ENCODE results near the gene PFN4.
"Not testable (repeated sequence)": the region's sequence is repeated elsewhere in the genome, so short reads cannot be mapped to it uniquely, and the experiment has no call there.

DNA sequence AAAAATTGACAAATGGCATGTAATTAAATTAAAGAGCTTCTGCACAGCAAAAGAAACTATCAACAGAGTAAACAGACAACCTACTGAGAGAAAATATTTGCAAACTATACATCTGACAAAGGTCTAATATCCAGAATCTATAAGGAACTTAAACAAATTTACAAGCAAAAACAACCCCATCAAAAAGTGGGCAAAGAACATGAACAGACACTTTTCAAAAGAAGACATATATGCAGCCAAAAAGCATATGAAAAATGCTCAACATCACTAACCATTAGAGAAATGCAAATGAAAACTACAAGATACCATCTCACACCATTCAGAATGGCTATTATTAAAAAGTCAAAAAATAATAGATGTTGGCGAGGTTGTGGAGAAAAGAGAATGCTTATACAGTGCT lies 13.7 kb downstream of the PFN4 start:
- TF ChIP-seq CTCF (IDR thresholded peaks at IDR 0.05; ENCODE audit: low read depth, low read length); POLR2A (IDR thresholded peaks at IDR 0.05; ENCODE audit: extremely low read depth, insufficient read length); MYC (IDR thresholded peaks at IDR 0.05; ENCODE audit: low read depth, low read length): not testable (repeated sequence)
- TF ChIP-seq, protein P1, sequence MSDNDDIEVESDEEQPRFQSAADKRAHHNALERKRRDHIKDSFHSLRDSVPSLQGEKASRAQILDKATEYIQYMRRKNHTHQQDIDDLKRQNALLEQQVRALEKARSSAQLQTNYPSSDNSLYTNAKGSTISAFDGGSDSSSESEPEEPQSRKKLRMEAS (IDR thresholded peaks at IDR 0.05; ENCODE audit: low read depth, low read length), result not testable (repeated sequence)
